Gastrocnemius medialis (tissue), 4 donors: ENCODE data around the gene GRIK4. TPM values are rescaled to one million over a fixed set of nuclear protein-coding genes. Genes with fewer than 3 reads are reported as not detected.

Experiments
- ATAC-seq, 2 donors: fragments of 150-250 bp; one replicate each; pipeline ENCODE4 v1.9.1; 2016
- DNase-seq, 2 donors: peaks; one replicate each; pipeline ENCODE4 v3.0.0-alpha.2; 2019
- H3K27ac ChIP-seq, 4 donors: fragments of 200-600 bp; sonication (generic); 1 replicate in 1 of 4; 2 replicates in 3 of 4; pipeline ENCODE4 v1.5.1; 2016 to 2018; ENCODE audit warnings: mild to moderate bottlenecking in 2 of 4, moderate library complexity in 1 of 4
- H3K27me3 ChIP-seq, 3 donors: fragments of 200-600 bp; sonication (generic) in 2 of 3; 1 replicate in 1 of 3; 2 replicates in 2 of 3; pipeline versions ENCODE4 v1.5.1 to v1.6.0; 2016 to 2019; ENCODE audit warnings: mild to moderate bottlenecking in 1 of 3, moderate library complexity in 1 of 3
- H3K36me3 ChIP-seq, 2 donors: fragments of 200-600 bp; sonication (generic) in 1 of 2; one replicate each; pipeline ENCODE4 v1.5.1; 2017 to 2018
- H3K4me1 ChIP-seq, 2 donors: fragments of 200-600 bp; sonication (generic) in 1 of 2; one replicate each; pipeline ENCODE4 v1.5.1; 2016 to 2017; ENCODE audit warnings: mild to moderate bottlenecking in 2 of 2
- H3K4me3 ChIP-seq, 4 donors: fragments of 200-600 bp; sonication (generic) in 3 of 4; 1 replicate in 1 of 4; 2 replicates in 3 of 4; pipeline ENCODE4 v1.5.1; 2016 to 2019; ENCODE audit warnings: mild to moderate bottlenecking in 2 of 4
- H3K9me3 ChIP-seq, 3 donors: fragments of 200-600 bp; sonication (generic) in 2 of 3; 1 replicate in 1 of 3; 2 replicates in 2 of 3; pipeline ENCODE4 v1.5.1; 2016 to 2019
- CTCF ChIP-seq, 5 experiments: fragments of 450-650 bp in 3 of 5; fragments of 200-600 bp in 2 of 5; sonication (generic) in 2 of 5; IDR thresholded peaks in 4 of 5; conservative IDR thresholded peaks in 1 of 5; 1 replicate in 4 of 5; 2 replicates in 1 of 5; pipeline ENCODE4 v1.5.1; 2016 to 2019; ENCODE audit warnings: antibody characterized with exemption in 5 of 5, mild to moderate bottlenecking in 3 of 5, moderate library complexity in 3 of 5
- POLR2A ChIP-seq, 2 donors: fragments of 450-650 bp; IDR thresholded peaks; one replicate each; pipeline ENCODE4 v1.6.1; 2017; ENCODE audit warnings: antibody characterized with exemption in 2 of 2, mild to moderate bottlenecking in 2 of 2, moderate library complexity in 2 of 2
- in situ Hi-C, 4 donors: fragments of 200-750 bp; cut with MboI; loops; one replicate each; pipeline versions ENCODE4 v1.15.0 to v1.8.0; 2017; ENCODE audit warnings: low sequenced_read_pairs in 4 of 4
- intact Hi-C: fragments of 100-400 bp; cut with DNase I; formaldehyde crosslinking; loops from one replicate; pipeline ENCODE4 v1.15.1; 2023; ENCODE audit warnings: low total_unique reads
- total RNA-seq, 4 donors: library from RNA; depleted of rRNA; stranded (reverse); fragments of >200 nt; gene quantifications; one replicate each; pipeline versions ENCODE4 v1.1.0 to v1.2.3, GENCODE V29; 2016

Gene GRIK4
- total RNA-seq, 4 donors from 2014 or later, result 0.42 TPM; not detected in 3

- Histone ChIP-seq H3K27ac (no peak overlapping the region), H3K27me3 (peaks cover 4 to 12% (median 11%) of the 10 kb centered on the region in 3 donors), H3K4me1 (no peaks in the 10 kb centered on the region), H3K36me3 (no peaks in the 10 kb centered on the region), H3K4me3 (no peak overlapping the region), H3K9me3 (no peaks in the 10 kb centered on the region)
- DNase-seq (no peak), ATAC-seq (no peak)
- intact Hi-C loops, result no loop called here
- no peak for TF ChIP-seq CTCF (IDR thresholded peaks at IDR 0.05 in 4 of 5, conservative IDR thresholded peaks at IDR 0.05 in 1 of 5)
- in situ Hi-C loops, result loop anchor here (5.0 to 25.0 kb wide), 7 partner anchors 170 to 680 kb away; partner anchors contain the start of gene TECTA (in 2 of the 4)
Observed at GRCh38 chr11:120514541-120515121, 3.1 kb downstream of the GRIK4 start.

DNA sequence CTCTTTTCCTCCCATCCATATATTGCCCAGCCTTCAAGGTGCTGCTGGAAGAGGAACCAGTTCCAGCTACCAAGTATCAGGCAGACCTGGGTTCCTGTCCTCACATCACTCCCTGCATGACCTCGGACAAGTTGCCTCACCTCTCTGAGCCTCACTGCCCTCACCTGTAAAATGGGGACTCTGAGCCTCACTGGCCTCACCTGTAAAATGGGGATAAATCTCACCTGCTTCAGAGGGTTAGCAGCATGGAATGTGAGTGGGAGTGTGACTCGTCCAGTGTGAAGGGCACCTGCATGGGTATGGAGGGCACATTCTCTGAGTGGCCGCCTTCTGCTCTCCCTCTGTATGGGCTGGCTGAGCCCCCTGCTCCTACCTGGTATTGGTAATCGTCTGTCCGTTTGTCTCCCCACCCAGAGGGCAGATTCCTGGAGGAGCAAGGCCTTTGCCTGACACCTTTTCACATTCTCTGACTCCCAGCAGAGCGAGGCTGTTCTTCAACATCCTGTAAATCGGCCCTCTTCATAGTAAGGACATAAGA is 3.7 kb downstream of the GRIK4 start:
- Histone ChIP-seq H3K4me3 (no peak overlapping the region), H3K36me3 (no peaks in the 10 kb centered on the region), H3K27ac (no peak overlapping the region), H3K9me3 (no peaks in the 10 kb centered on the region), H3K27me3 (peaks cover 4 to 12% (median 11%) of the 10 kb centered on the region in 3 donors), H3K4me1 (no peaks in the 10 kb centered on the region)
- TF ChIP-seq CTCF (IDR thresholded peaks at IDR 0.05 in 4 of 5, conservative IDR thresholded peaks at IDR 0.05 in 1 of 5), result no peak
- no peak for TF ChIP-seq POLR2A (IDR thresholded peaks at IDR 0.05)
- ATAC-seq, result no peak
- in situ Hi-C loops (loop anchor here (5.0 to 25.0 kb wide), 7 partner anchors 170 to 680 kb away; partner anchors contain the start of gene TECTA (in 2 of the 4)), intact Hi-C loops (no loop called here)
- DNase-seq, result no peak

- Histone ChIP-seq H3K4me1 (no peaks in the 10 kb centered on the region), H3K9me3 (no peaks in the 10 kb centered on the region), H3K27me3 (peaks cover 7 to 12% (median 11%) of the 10 kb centered on the region in 3 donors), H3K27ac (no peak overlapping the region), H3K4me3 (no peak overlapping the region), H3K36me3 (no peaks in the 10 kb centered on the region)
- intact Hi-C loops, result no loop called here
- no peak for TF ChIP-seq CTCF (IDR thresholded peaks at IDR 0.05 in 4 of 5, conservative IDR thresholded peaks at IDR 0.05 in 1 of 5)
- TF ChIP-seq POLR2A (IDR thresholded peaks at IDR 0.05), result no peak
- no peak for DNase-seq
- in situ Hi-C loops, result loop anchor here (5.0 to 25.0 kb wide), 7 partner anchors 168 to 678 kb away; partner anchors contain the start of gene TECTA (in 2 of the 4)
- ATAC-seq, result no peak
Observed at GRCh38 chr11:120516461-120517389, 5.2 kb downstream of the GRIK4 start.

GRCh38 chr11:120517390-120517761 is 5.8 kb downstream of the GRIK4 start:
- Histone ChIP-seq H3K4me1 (no peaks in the 10 kb centered on the region), H3K9me3 (no peaks in the 10 kb centered on the region), H3K27me3 (peaks cover 6 to 9% (median 7%) of the 10 kb centered on the region in 3 donors), H3K27ac (no peak overlapping the region), H3K36me3 (no peaks in the 10 kb centered on the region), H3K4me3 (no peak overlapping the region)
- in situ Hi-C loops, result loop anchor here (5.0 to 25.0 kb wide), 7 partner anchors 167 to 677 kb away; partner anchors contain the start of gene TECTA (in 2 of the 4)
- intact Hi-C loops, result no loop called here
- DNase-seq (no peak), ATAC-seq (no peak)
- TF ChIP-seq CTCF (IDR thresholded peaks at IDR 0.05 in 4 of 5, conservative IDR thresholded peaks at IDR 0.05 in 1 of 5) (no peak), POLR2A (IDR thresholded peaks at IDR 0.05) (no peak)
